ENCODE data around the gene SRSF1. TPM values are rescaled to one million over a fixed set of nuclear protein-coding genes. Genes with fewer than 3 reads are reported as not detected.
"Not testable (repeated sequence)": the region's sequence is repeated elsewhere in the genome, so short reads cannot be mapped to it uniquely, and the experiment has no call there.

Gene SRSF1
- polyA plus RNA-seq, 2 of the 4 experiments (the other 2 are of a cell fraction): 364 to 490 TPM

DNA sequence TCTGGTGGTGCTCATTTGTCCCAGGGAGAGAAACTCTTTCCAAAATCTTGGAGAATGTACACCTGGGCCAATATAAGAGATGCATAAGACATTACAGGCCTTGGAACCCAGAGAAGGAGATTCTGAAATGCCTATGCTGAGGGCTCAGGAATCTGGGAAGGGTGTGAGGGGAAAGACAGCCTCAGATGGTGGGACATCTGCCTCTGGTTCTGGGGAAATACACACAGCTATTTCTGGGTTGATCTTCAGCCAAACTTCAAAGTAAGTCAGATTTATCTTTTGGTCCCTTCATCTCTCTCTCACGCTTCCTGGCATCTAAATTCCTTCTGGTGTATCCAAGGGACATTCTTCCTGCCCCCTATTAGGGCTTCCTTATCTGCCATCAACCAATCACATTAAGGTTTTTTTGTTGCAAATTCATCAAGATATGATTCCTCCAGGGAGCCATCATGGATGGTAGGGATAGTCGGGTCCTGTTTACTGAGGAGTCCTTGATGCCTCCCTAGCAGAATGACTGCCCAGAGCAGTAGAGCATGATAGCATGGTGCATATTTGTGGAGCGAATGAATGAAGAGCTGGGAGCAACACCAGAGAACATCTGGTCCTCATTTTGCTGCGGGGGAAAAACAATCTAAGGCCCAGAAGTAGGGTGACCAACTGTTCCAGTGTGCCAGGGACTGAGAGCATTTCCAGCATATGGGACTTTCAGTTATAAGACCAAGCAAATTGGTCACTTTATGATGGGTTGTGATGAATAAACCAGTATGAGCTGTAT is 40.5 kb upstream of the SRSF1 start:
- ATAC-seq: no peak
- CTCF ChIA-PET: interaction anchor here (0.6 kb wide), 1 partner anchor 61 kb away, joined by 3 read pairs; no protein-coding TSS in a partner anchor
- FAIRE-seq: no peak
- TF ChIP-seq FOXS1 (CRISPR knock-in tag; IDR thresholded peaks at IDR 0.05): no peak
- no peak for TF ChIP-seq CEBPB (IDR thresholded peaks at IDR 0.05)
- TF ChIP-seq ZNF302 (CRISPR knock-in tag; IDR thresholded peaks at IDR 0.05): no peak
- no peak for TF ChIP-seq RNF2 (IDR thresholded peaks at IDR 0.05; ENCODE audit: borderline replicate concordance, low read depth)
- TF ChIP-seq, protein P1, sequence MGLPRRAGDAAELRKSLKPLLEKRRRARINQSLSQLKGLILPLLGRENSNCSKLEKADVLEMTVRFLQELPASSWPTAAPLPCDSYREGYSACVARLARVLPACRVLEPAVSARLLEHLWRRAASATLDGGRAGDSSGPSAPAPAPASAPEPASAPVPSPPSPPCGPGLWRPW (IDR thresholded peaks at IDR 0.05): no peak
- TF ChIP-seq, protein P2, sequence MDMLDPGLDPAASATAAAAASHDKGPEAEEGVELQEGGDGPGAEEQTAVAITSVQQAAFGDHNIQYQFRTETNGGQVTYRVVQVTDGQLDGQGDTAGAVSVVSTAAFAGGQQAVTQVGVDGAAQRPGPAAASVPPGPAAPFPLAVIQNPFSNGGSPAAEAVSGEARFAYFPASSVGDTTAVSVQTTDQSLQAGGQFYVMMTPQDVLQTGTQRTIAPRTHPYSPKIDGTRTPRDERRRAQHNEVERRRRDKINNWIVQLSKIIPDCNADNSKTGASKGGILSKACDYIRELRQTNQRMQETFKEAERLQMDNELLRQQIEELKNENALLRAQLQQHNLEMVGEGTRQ (IDR thresholded peaks at IDR 0.05): no peak
- no peak for TF ChIP-seq TP53 (CRISPR knock-in tag; IDR thresholded peaks at IDR 0.05)
- POLR2A ChIA-PET: no interaction called here
- Histone ChIP-seq H3K4me3 (no peak overlapping the region), H3K9me3 (no peaks in the 10 kb centered on the region), H3K27ac (no peak overlapping the region), H3K4me2 (no peak overlapping the region), H3K4me1 (no peaks in the 10 kb centered on the region)
- DNase-seq (ENCODE audit: low read depth in 1 of 2, low spot score in 1 of 2): no peak
- 71% methylated on average over 4 of the region's 4 CpGs for WGBS (ENCODE audit: missing lambda C conversion rate)

DNA sequence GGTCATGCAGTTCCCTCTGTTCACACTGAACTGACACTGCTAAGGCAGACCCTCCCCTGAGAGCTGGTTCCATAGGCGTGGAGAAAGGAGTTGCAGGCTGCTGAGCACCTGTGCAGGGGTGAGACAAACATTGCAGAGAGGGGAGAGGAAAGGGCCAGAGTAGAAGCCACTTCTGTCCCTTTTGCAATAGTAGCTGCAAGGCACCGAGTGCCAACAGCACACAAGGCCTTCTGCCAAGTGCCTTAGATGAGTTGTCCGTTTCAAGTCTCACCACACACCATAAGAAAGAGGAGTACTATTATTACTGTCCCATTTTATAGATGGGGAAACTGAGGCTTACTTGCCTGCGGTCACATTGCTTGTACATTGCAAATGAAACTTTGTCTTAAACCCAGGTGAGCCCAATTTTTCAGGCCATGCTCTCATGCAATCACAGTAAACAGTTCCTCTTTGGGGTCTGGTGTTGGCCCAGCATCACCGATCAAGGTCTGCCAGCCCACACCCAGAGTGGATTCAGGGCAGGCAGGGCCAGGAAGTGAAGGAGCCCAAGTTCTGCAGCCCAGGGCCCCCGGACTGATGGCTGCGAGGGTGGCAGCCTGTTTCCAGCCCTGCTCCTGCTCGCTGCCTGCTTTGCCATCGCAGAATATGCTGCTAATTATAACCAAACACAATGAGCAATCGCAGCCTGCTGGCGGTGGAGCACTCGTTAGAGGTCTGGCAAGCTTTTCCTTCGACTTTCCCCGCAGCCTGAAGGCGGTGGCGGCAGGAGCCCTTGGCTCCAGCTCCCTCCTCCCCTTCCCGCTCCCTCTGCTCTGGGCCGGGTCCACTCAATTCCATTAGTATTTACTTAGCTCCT is 39.4 kb upstream of the SRSF1 start:
- no peak for DNase-seq (ENCODE audit: low read depth in 1 of 2, low spot score in 1 of 2)
- CTCF ChIA-PET: interaction anchor here (1.2 kb wide), 1 partner anchor 24 kb away, joined by 4 read pairs; no protein-coding TSS in a partner anchor
- no peaks in the 10 kb centered on the region for H3K4me1 ChIP-seq
- H3K27ac ChIP-seq: no peak overlapping the region
- ATAC-seq: no peak
- no peaks in the 10 kb centered on the region for H3K9me3 ChIP-seq
- no peak for TF ChIP-seq HEYL (CRISPR knock-in tag; IDR thresholded peaks at IDR 0.05)
- WGBS (ENCODE audit: missing lambda C conversion rate): 61% methylated on average over 18 of the region's 18 CpGs
- H3K4me3 ChIP-seq: no peak overlapping the region
- FAIRE-seq: no peak
- POLR2A ChIA-PET: interaction anchor here (2.5 kb wide), 1 partner anchor 37 kb away, joined by 6 read pairs; the partner anchor contains the start of gene DYNLL2
- H3K4me2 ChIP-seq: no peak overlapping the region

DNA sequence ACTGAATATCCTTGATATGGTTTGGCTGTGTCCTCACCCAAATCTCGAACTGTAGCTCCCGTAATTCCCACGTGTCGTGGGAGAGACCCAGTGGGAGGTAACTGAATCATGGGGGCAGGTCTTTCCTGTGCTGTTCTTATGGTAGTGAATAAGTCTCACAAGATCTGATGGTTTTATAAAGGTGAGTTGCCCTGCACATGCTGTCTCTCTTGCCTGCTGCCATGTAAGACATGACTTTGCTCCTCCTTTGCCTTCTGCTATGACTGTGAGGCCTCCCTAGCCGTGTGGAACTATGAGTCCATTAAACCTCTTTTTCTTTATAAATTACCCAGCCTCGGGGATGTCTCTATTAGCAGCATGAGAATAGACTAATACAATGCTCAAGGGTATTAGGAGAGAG is 37.2 kb upstream of the SRSF1 start:
- H3K4me2 ChIP-seq; H3K9me3 ChIP-seq; FAIRE-seq; H3K4me3 ChIP-seq; ATAC-seq; DNase-seq (ENCODE audit: low read depth in 1 of 2, low spot score in 1 of 2); H3K27ac ChIP-seq; POLR2A ChIA-PET; H3K4me1 ChIP-seq: not testable (repeated sequence)
- CTCF ChIA-PET: interaction anchor here (0.7 to 1.9 kb wide), 2 partner anchors 18 to 27 kb away, joined by 3 to 5 read pairs; no protein-coding TSS in a partner anchor
- 41% methylated on average over 6 of the region's 6 CpGs for WGBS (ENCODE audit: missing lambda C conversion rate)

DNA sequence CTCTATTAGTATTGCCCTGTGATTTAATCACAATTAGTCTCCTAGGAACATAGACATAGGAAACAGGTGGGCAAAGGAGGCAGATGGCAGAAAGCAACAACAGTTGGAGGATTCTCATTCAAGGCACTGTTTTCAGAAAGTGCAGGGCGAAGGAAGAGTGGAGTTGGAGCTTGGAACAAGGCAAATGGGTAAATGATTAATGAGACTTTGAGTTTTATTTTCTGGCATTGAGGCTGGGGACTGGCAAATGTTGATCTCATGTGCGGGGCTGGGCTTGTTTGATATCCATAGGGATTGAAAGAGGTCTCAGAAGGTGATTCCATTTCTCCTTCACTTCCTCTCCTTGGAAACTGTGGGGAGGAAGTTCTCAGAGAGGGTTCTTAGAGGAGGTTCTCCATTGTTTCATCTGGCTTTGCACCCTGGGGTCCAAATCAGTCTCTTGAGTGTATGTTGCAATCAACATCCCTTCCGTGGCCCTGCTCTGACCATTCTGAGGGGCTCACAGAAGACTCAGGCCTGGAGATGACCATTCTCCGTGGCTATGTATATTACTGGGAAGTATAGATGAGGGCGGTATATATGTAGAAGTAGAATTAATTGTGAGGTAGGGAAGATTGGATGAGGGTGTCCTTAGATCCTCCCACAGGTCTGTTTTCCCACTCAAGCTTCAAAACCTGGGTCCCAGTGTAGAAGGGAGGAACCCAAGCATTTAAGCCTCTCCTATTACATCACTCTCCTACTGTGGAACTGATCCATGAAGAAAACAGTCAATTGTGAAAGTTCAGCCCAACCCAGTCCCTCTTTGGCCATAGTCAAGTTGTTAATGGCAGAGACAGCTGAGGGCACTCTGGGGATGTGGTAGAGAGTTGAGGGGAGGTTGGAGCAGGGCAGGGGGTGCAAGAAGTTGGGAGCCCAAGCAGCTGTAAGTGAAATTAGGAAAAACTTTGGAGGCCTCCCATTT is 36.5 kb upstream of the SRSF1 start:
- H3K4me1 ChIP-seq: no peaks in the 10 kb centered on the region
- ATAC-seq (no peak), FAIRE-seq (no peak), DNase-seq (ENCODE audit: low read depth in 1 of 2, low spot score in 1 of 2) (no peak)
- ChIA-PET CTCF (interaction anchor here (1.2 to 1.9 kb wide), 3 partner anchors 9 to 19 kb away, joined by 3 to 5 read pairs (median 3); no protein-coding TSS in a partner anchor), POLR2A (no interaction called here)
- TF ChIP-seq MAFK (IDR thresholded peaks at IDR 0.05; ENCODE audit: partially characterized antibody) (no peak), ZNF302 (CRISPR knock-in tag; IDR thresholded peaks at IDR 0.05) (no peak), KDM1A (IDR thresholded peaks at IDR 0.05; ENCODE audit: low read depth) (no peak), BHLHE40 (IDR thresholded peaks at IDR 0.05; ENCODE audit: low read depth, low read length) (no peak), POLR2AphosphoS2 (conservative IDR thresholded peaks at IDR 0.05; ENCODE audit: low read length) (no peak), TFCP2L1 (CRISPR knock-in tag; IDR thresholded peaks at IDR 0.05) (no peak), FOSL2 (IDR thresholded peaks at IDR 0.05) (no peak), FOSL2 (CRISPR knock-in tag; IDR thresholded peaks at IDR 0.05) (no peak), CHD2 (IDR thresholded peaks at IDR 0.05; ENCODE audit: low read length, partially characterized antibody) (no peak), EP300 (IDR thresholded peaks at IDR 0.05) (no peak)
- TF ChIP-seq, protein P3, sequence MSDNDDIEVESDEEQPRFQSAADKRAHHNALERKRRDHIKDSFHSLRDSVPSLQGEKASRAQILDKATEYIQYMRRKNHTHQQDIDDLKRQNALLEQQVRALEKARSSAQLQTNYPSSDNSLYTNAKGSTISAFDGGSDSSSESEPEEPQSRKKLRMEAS (IDR thresholded peaks at IDR 0.05): no peak
- TF ChIP-seq, protein P4, sequence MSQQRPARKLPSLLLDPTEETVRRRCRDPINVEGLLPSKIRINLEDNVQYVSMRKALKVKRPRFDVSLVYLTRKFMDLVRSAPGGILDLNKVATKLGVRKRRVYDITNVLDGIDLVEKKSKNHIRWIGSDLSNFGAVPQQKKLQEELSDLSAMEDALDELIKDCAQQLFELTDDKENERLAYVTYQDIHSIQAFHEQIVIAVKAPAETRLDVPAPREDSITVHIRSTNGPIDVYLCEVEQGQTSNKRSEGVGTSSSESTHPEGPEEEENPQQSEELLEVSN (IDR thresholded peaks at IDR 0.05; ENCODE audit: borderline replicate concordance, low read depth): no peak
- TF ChIP-seq, protein P5, sequence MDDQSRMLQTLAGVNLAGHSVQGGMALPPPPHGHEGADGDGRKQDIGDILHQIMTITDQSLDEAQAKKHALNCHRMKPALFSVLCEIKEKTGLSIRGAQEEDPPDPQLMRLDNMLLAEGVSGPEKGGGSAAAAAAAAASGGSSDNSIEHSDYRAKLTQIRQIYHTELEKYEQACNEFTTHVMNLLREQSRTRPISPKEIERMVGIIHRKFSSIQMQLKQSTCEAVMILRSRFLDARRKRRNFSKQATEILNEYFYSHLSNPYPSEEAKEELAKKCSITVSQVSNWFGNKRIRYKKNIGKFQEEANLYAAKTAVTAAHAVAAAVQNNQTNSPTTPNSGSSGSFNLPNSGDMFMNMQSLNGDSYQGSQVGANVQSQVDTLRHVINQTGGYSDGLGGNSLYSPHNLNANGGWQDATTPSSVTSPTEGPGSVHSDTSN (IDR thresholded peaks at IDR 0.05): no peak
- TF ChIP-seq, protein P6, sequence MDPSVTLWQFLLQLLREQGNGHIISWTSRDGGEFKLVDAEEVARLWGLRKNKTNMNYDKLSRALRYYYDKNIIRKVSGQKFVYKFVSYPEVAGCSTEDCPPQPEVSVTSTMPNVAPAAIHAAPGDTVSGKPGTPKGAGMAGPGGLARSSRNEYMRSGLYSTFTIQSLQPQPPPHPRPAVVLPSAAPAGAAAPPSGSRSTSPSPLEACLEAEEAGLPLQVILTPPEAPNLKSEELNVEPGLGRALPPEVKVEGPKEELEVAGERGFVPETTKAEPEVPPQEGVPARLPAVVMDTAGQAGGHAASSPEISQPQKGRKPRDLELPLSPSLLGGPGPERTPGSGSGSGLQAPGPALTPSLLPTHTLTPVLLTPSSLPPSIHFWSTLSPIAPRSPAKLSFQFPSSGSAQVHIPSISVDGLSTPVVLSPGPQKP (IDR thresholded peaks at IDR 0.05; ENCODE audit: low read depth, low read length): no peak
- no peak overlapping the region for H3K4me3 ChIP-seq
- H3K9me3 ChIP-seq: no peaks in the 10 kb centered on the region
- 59% methylated on average over 5 of the region's 5 CpGs for WGBS (ENCODE audit: missing lambda C conversion rate)
- H3K27ac ChIP-seq: no peak overlapping the region
- no peak overlapping the region for H3K4me2 ChIP-seq
